Fibroblast of the aortic adventitia (primary cell): Measurements from ENCODE around the gene PTH2. TPM values are rescaled to one million over a fixed set of nuclear protein-coding genes. Genes with fewer than 3 reads are reported as not detected.
"Not testable (repeated sequence)": the region's sequence is repeated elsewhere in the genome, so short reads cannot be mapped to it uniquely, and the experiment has no call there.

Experiments used
- DNase-seq: peaks from one replicate; pipeline ENCODE4 v3.0.0-alpha.2; 2010; ENCODE audit warnings: low read depth
- H3K4me3 ChIP-seq: 2 replicates; pipeline ENCODE4 v1.5.1; 2011; ENCODE audit warnings: low read depth, mild to moderate bottlenecking, control low read depth, low read length, moderate library complexity
- CTCF ChIP-seq: IDR thresholded peaks from 2 replicates; pipeline ENCODE4 v1.5.1; 2011; ENCODE audit warnings: mild to moderate bottlenecking, low read length, control low read depth, inconsistent platforms; ENCODE audit not compliant: insufficient read depth
- total RNA-seq: library from RNA; depleted of rRNA; stranded (reverse); fragments of >200 nt; gene quantifications from 2 replicates; pipeline ENCODE4 v1.2.3, GENCODE V29; 2012; ENCODE audit warnings: low replicate concordance

The PTH2 gene
- total RNA-seq, 1 donor = not detected

GRCh38 chr19:49383599-49383998 lies 39.6 kb downstream of the PTH2 start:
- TF ChIP-seq CTCF = no peak
- no peak overlapping the region for H3K4me3 ChIP-seq
- DNase-seq = no peak

DNA sequence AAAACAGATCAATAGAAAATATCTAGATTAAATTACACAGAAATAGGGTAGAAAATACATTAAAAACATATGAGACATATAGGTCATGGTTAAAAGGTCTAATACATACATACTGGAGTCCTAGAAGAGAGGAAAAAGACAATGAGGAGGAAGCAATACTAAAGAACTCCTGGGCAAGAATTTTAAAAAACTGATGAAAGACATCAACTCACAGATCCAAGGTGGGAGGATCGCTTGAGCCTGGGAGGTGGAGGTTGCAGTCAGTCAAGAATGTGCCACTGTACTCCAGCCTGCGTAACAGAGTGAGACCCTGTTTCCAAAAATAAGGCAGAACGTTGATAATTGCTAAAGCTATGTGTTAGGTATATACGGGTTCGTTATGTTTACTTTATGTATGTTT lies 40.6 kb downstream of the PTH2 start:
- DNase-seq = no peak
- H3K4me3 ChIP-seq = no peak overlapping the region
- TF ChIP-seq CTCF = no peak

- H3K4me3 ChIP-seq = no peak overlapping the region
- TF ChIP-seq CTCF = no peak
- no peak for DNase-seq
Measured at GRCh38 chr19:49380391-49380790, 42.9 kb downstream of the PTH2 start.

DNA sequence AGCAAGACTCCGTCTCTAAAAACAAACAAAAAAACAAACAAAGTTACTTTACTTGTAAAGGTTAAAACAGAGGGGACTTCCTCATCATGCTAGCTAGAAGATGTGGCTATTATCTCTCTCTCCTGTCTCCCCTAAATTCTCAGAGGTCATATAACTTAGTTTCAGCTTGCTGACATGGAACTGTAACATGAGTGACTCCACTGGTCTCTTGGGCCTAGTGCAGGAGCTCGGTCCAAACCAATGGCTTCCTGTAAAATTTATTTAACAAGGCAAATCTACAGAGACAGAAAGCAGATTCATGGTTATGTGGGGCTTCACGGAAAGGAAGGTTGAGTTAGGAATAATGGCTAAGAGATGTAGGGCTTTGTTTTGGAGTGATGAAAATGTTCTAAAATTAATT lies 44.7 kb downstream of the PTH2 start:
- no peak overlapping the region for H3K4me3 ChIP-seq
- TF ChIP-seq CTCF = no peak
- no peak for DNase-seq

DNA sequence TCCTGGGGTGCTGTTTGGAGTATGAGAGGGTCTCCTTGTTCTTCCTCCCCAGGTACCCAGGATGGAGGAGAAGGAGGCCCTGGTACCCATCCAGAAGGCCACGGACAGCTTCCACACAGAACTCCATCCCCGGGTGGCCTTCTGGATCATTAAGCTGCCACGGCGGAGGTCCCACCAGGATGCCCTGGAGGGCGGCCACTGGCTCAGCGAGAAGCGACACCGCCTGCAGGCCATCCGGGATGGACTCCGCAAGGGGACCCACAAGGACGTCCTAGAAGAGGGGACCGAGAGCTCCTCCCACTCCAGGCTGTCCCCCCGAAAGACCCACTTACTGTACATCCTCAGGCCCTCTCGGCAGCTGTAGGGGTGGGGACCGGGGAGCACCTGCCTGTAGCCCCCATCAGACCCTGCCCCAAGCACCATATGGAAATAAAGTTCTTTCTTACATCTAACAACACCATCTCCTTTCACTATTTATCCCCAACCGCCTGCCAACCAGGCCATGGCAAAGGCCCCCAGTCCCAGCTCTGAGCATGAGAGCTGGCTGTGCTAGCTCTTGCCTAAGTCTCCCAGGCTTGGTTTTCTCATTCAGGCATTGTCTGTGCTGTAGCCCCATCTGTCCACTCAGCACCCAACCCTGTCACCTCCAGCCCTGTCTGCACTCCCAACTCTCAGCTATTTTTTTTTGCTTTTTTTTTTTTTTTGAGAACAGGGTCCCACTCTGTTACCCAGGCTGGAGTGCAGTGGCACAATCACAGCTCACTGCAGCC lies 48.4 kb downstream of the PTH2 start:
- no peak overlapping the region for H3K4me3 ChIP-seq
- DNase-seq = no peak
- TF ChIP-seq CTCF = no peak

- H3K4me3 ChIP-seq = not testable (repeated sequence)
Measured at GRCh38 chr19:49373174-49373573, 50.1 kb downstream of the PTH2 start.

More at GRCh38 chr19:49373174-49373573, 50.1 kb downstream of the PTH2 start:
- DNase-seq = not testable (repeated sequence)

Other genes with a start within 250 kb of the PTH2 start
- gene SLC6A16, start 98.2 kb downstream of the PTH2 start, total RNA-seq = 0.09 TPM in 1 of 2 replicates, not detected in the other
- gene CD37, start 88.0 kb downstream of the PTH2 start, total RNA-seq = not detected in 2 replicates
- gene TEAD2, start 61.0 kb downstream of the PTH2 start, total RNA-seq = 19.2 and 22.3 TPM in 2 replicates
- gene DKKL1, start 59.6 kb downstream of the PTH2 start, total RNA-seq = 0.18 TPM in 1 of 2 replicates, not detected in the other
- gene KASH5, start 35.2 kb downstream of the PTH2 start, total RNA-seq = not detected in 2 replicates
- not detected in 2 replicates for gene GFY, start 1.9 kb upstream of the PTH2 start, total RNA-seq
- gene SLC17A7, start 18.1 kb upstream of the PTH2 start, total RNA-seq = 0.49 TPM in 1 of 2 replicates, not detected in the other
- 80.6 and 151 TPM in 2 replicates for gene PIH1D1, start 28.4 kb upstream of the PTH2 start, total RNA-seq
- 25.0 and 29.6 TPM in 2 replicates for gene ALDH16A1, start 29.8 kb upstream of the PTH2 start, total RNA-seq
- 3.7 and 5.4 TPM in 2 replicates for gene FLT3LG, start 50.8 kb upstream of the PTH2 start, total RNA-seq
- 2,039 and 2,642 TPM in 2 replicates for gene RPL13A, start 64.2 kb upstream of the PTH2 start, total RNA-seq
- gene RPS11, start 73.0 kb upstream of the PTH2 start, total RNA-seq = 2,258 and 4,425 TPM in 2 replicates
- 73.8 and 132 TPM in 2 replicates for gene FCGRT, start 89.2 kb upstream of the PTH2 start, total RNA-seq
- 121 and 181 TPM in 2 replicates for gene RCN3, start 104.6 kb upstream of the PTH2 start, total RNA-seq
- 35.7 and 46.9 TPM in 2 replicates for gene NOSIP, start 157.1 kb upstream of the PTH2 start, total RNA-seq
- 0.27 and 0.57 TPM in 2 replicates for gene PRRG2, start 157.9 kb upstream of the PTH2 start, total RNA-seq
- gene PRR12, start 167.7 kb upstream of the PTH2 start, total RNA-seq = 3.2 and 3.7 TPM in 2 replicates
- 13.7 and 52.4 TPM in 2 replicates for gene RRAS, start 216.7 kb upstream of the PTH2 start, total RNA-seq
- 16.9 and 41.1 TPM in 2 replicates for gene SCAF1, start 218.8 kb upstream of the PTH2 start, total RNA-seq
- gene IRF3, start 242.4 kb upstream of the PTH2 start, total RNA-seq = 33.3 and 106 TPM in 2 replicates
- gene BCL2L12, start 242.5 kb upstream of the PTH2 start, total RNA-seq = 3.9 and 6.1 TPM in 2 replicates